GM13976 (cell line): Measurements from ENCODE around the gene REPS2.

Experiments used
- DNase-seq: peaks from one replicate; pipeline ENCODE4 v3.0.0; 2012; ENCODE audit warnings: low spot score
- in situ Hi-C: fragments of 300-500 bp; cut with MboI; formaldehyde crosslinking; loops from one replicate; pipeline ENCODE4 v1.12.0; 2022; ENCODE audit warnings: low sequenced_read_pairs, mixed read lengths, inconsistent platforms; ENCODE audit not compliant: unreplicated experiment
- TF ChIP-seq, protein P1 (sequence below): IDR thresholded peaks from 2 replicates; pipeline ENCODE4 v1.5.1; 2012; ENCODE audit warnings: borderline replicate concordance, mild to moderate bottlenecking; ENCODE audit not compliant: insufficient read depth; ENCODE audit errors: extremely low read depth, missing control alignments, control extremely low read depth

REPS2 gene

DNA sequence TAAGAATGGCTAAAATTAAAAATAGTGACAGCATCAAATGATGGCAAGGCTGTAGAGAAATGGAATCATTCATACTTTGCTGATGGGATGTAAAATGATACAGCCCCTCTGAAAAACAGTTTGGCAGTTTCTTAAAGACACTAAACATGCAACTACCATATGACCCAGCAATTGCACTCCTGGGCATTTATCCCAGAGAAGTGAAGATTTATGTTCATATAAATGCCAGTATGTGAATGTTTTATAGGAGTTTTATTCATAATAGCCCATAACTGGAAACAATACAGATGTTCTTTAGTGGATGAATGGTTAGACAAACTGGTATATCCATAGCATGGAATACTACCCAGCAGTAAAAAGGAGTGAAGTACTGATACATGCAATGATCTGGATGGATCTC, 43.3 kb downstream of the REPS2 start:
- DNase-seq: no peak
- in situ Hi-C loops: no loop called here
- TF ChIP-seq, protein P1, sequence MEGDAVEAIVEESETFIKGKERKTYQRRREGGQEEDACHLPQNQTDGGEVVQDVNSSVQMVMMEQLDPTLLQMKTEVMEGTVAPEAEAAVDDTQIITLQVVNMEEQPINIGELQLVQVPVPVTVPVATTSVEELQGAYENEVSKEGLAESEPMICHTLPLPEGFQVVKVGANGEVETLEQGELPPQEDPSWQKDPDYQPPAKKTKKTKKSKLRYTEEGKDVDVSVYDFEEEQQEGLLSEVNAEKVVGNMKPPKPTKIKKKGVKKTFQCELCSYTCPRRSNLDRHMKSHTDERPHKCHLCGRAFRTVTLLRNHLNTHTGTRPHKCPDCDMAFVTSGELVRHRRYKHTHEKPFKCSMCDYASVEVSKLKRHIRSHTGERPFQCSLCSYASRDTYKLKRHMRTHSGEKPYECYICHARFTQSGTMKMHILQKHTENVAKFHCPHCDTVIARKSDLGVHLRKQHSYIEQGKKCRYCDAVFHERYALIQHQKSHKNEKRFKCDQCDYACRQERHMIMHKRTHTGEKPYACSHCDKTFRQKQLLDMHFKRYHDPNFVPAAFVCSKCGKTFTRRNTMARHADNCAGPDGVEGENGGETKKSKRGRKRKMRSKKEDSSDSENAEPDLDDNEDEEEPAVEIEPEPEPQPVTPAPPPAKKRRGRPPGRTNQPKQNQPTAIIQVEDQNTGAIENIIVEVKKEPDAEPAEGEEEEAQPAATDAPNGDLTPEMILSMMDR: no peak

DNA sequence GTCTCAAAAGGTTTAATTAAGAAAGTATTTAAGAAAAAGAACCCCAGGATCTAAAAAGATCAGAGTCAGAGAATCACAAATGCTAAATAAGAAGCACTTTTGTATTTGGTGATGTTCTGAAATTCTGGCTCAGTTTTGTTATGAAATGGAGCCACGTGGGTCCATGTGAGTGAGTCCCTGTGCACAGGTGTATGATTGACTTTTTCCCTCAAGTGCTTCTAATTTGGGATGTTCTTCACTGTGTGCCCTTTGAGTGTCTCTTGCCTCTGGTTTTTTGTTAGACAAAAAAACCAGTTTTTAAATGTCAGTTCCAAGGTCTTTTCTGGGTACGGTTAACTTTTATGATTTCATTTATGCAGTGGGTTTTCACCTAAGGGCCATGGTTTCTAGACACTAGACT, 44.4 kb downstream of the REPS2 start:
- in situ Hi-C loops: no loop called here
- TF ChIP-seq, protein P1: no peak
- no peak for DNase-seq

DNA sequence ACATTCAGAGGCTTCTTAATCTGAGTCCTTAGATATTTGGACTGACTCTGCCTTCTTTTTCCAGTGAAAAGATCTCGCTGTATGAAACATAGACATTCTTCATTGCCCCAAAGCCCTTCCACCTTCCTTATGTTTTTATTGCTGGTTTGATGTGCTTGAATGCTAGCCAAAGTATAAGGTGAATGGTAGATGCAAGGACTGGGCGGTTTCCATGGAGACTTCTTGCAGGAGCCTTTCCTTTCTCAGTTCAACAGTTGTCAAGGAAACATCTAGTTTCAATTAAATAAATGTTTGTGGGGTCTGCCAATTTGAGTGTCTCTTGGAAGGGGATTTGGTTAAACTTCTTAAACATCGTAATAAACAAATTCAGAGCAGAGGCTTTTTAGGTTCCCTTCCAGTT, 46.0 kb downstream of the REPS2 start:
- in situ Hi-C loops: no loop called here
- TF ChIP-seq, protein P1: no peak
- DNase-seq: no peak

DNA sequence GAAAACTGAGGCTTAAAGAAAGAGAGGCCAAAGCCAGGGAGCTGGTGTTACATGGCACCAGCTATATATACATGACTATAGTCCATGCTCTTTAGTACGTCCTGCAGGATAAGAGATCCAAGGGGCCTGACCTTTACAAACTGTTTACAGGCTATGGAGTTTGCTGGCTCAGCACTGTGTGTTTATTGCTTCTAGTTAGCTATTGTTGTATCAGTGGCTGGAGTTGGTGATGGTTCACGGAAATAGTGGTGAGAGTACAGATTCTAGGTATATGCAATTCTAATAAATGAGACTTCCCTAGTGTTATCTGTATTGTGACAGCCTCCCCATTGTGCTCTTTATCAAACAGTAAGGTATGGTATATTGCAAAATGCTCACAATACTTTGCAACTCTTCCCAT, 46.5 kb downstream of the REPS2 start:
- TF ChIP-seq, protein P1: no peak
- in situ Hi-C loops: no loop called here
- DNase-seq: no peak

DNA sequence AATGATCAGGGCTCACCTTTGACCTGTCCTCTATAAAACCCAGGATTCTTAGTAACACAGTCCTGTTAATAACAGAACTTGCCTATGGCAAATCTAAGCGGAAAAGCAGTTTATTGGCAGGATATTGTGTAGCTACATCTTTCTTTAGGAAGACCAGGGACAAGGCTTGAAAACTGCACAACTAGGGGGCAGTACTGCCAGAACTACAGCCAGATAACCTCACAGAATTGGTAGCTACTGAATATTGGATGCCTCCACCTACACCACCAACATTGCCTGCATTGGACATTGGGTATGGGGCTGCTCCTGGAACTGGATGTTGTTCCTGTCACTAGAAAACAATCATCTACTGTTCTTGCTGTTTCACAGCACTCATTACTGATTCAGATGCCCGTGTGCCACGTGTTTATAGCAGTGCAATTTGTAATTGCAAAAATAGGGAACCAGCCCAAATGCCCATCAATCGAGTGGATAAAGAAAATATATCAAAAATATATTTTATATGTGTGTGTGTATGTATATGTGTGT, 47.4 kb downstream of the REPS2 start:
- TF ChIP-seq, protein P1: no peak
- in situ Hi-C loops: no loop called here
- no peak for DNase-seq

DNA sequence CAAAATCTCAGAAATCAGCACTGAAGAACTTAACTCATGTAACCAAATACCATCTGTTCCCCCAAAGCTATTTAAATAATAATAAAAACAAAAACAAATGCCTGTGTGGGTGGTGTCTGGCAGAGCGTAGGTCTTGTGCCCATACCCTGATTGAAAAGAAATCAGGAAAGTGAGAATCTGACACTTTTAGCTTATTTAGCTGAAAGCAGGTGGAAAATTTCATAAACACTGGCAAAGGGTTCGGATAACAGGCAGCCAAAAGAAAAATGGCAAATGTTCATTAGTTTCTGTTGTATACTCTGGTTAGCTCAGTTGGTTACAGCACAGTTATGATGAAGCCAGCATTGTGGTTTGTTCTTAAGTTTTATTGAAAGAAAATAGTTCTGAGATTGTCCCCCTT, 48.3 kb downstream of the REPS2 start:
- DNase-seq: no peak
- TF ChIP-seq, protein P1: no peak
- in situ Hi-C loops: no loop called here

DNA sequence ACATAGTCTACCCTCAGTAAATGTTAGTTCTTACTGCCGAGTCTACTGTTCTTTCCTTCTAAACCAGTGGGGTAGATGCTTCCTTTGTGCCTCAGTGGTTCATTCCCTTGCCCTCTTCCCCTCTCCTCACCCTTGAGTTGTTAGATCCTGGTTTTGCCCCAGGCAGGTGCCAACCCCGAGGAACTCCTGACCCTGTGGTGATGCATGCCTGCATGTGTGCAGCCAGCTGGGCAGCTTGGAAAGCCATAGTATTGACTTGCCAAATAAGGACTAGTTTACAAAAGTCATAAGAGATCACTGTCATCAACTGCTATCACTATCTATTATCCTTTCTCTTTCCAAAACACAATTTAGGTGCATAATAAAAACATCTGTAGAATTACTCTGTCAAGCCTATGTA, 50.9 kb downstream of the REPS2 start:
- TF ChIP-seq, protein P1: no peak
- no peak for DNase-seq
- in situ Hi-C loops: no loop called here
